Measurements from ENCODE around the gene MAMSTR. TPM values are rescaled to one million over a fixed set of nuclear protein-coding genes. Genes with fewer than 3 reads are reported as not detected.

The MAMSTR gene
- total and polyA plus RNA-seq, 8 donors = 1.3 to 5.2 (median 4.5) TPM

- H3K4me1 ChIP-seq = peaks cover 4 to 17% of the 10 kb centered on the region in 2 donors
- ATAC-seq (no peak), DNase-seq (peak in 1 of 4 donors; percentile 58)
- H3K27me3 ChIP-seq = peaks cover 5 to 26% of the 10 kb centered on the region in 2 donors
- H3K27ac ChIP-seq = peak overlapping the region; percentile 73 to 74
- no peaks in the 10 kb centered on the region for H3K9me3 ChIP-seq
- H3K4me3 ChIP-seq = peak overlapping the region; percentile 41 to 56
- no peak for TF ChIP-seq CTCF (IDR thresholded peaks at IDR 0.05)
- H3K36me3 ChIP-seq = no peaks in the 10 kb centered on the region
- intact Hi-C loops (cut with DNase I) = no loop called here
Observed at GRCh38 chr19:48739404-48740163, 20.1 kb upstream of the MAMSTR start.

GRCh38 chr19:48738557-48739403 lies 19.3 kb upstream of the MAMSTR start:
- peaks cover 5 to 26% of the 10 kb centered on the region in 2 donors for H3K27me3 ChIP-seq
- H3K27ac ChIP-seq = peak overlapping the region; percentile 53 to 74
- no peaks in the 10 kb centered on the region for H3K36me3 ChIP-seq
- peak overlapping the region; percentile 41 to 56 for H3K4me3 ChIP-seq
- ATAC-seq (peak; percentile 91), DNase-seq (peak; percentile 70 to 96 (median 92))
- TF ChIP-seq CTCF (IDR thresholded peaks at IDR 0.05) = peak in 1 of 2 donors; percentile 8
- intact Hi-C loops (cut with DNase I) = no loop called here
- no peaks in the 10 kb centered on the region for H3K9me3 ChIP-seq
- peaks cover 4 to 17% of the 10 kb centered on the region in 2 donors for H3K4me1 ChIP-seq

- ATAC-seq = no peak
- Histone ChIP-seq H3K27ac (no peak overlapping the region), H3K27me3 (peaks cover 5 to 26% of the 10 kb centered on the region in 2 donors), H3K9me3 (no peaks in the 10 kb centered on the region), H3K36me3 (no peaks in the 10 kb centered on the region), H3K4me1 (peaks cover 4 to 17% of the 10 kb centered on the region in 2 donors), H3K4me3 (no peak overlapping the region)
- DNase-seq = peak in 1 of 4 donors; percentile 47
- intact Hi-C loops (cut with DNase I) = no loop called here
- TF ChIP-seq CTCF (IDR thresholded peaks at IDR 0.05) = no peak
Observed at GRCh38 chr19:48737360-48737998, 18.0 kb upstream of the MAMSTR start.

GRCh38 chr19:48735031-48735615 lies 15.6 kb upstream of the MAMSTR start:
- Histone ChIP-seq H3K27me3 (peaks cover 5 to 13% of the 10 kb centered on the region in 2 donors), H3K27ac (no peak overlapping the region), H3K4me3 (no peak overlapping the region), H3K4me1 (peaks cover 4 to 14% of the 10 kb centered on the region in 2 donors), H3K9me3 (no peaks in the 10 kb centered on the region), H3K36me3 (no peaks in the 10 kb centered on the region)
- TF ChIP-seq CTCF (IDR thresholded peaks at IDR 0.05) = no peak
- ATAC-seq (peak; percentile 39), DNase-seq (peak in 1 of 4 donors; percentile 75)
- intact Hi-C loops (cut with DNase I) = no loop called here
